Ramos (cell line): ENCODE measurements around the gene SCNM1.

ENCODE experiments used
- in situ Hi-C: fragments of 300-500 bp; cut with MboI; formaldehyde crosslinking; loops from one replicate; pipeline ENCODE4 v1.14.3; 2022; ENCODE audit warnings: low sequenced_read_pairs; ENCODE audit not compliant: unreplicated experiment

The SCNM1 gene, protein sequence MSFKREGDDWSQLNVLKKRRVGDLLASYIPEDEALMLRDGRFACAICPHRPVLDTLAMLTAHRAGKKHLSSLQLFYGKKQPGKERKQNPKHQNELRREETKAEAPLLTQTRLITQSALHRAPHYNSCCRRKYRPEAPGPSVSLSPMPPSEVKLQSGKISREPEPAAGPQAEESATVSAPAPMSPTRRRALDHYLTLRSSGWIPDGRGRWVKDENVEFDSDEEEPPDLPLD

DNA sequence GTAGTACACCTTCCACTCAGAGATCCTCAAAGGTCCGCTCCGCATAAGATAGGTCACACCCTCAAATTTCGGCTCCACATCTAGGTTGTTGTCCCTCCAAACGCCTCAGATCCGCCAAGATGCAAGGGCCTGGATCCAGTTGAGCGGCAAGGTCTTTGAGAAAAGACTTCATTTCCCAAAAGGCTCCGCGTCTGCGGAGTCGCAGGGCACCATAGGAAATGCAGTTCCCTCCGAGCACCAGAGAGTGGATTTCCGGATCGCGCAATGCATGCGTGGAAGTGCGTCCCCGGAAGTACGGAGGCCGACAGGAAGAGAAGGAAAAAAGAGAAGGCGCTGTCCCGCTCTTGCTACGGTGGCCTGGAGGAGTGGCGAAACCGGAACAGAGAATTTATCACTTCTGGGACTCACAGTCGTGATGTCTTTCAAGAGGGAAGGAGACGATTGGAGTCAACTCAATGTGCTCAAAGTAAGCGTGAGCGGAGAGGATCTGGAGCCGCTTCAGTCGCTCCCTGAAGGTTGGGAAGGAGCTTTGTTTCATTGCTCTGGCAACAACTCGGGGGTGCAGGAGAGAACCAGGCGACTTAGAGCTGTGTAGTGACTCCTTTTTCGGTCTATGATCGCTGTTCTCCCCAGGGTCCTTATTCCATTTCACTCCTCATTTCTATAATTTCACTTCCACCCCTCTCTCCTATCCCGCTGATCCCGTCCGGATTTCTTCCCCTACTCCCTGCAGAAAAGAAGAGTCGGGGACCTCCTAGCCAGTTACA is at the start of gene SCNM1, which contains the start of gene LYSMD1:
SCNM1 (plus strand) TSS at position 407 of the 767 bp plus-strand sequence; CDS start at position 416, 9 bp downstream.
LYSMD1 (minus strand) TSS at position 165 of the 767 bp plus-strand sequence. CDS start 644 bp downstream, outside the sequence.
- in situ Hi-C loops = no loop called here

DNA sequence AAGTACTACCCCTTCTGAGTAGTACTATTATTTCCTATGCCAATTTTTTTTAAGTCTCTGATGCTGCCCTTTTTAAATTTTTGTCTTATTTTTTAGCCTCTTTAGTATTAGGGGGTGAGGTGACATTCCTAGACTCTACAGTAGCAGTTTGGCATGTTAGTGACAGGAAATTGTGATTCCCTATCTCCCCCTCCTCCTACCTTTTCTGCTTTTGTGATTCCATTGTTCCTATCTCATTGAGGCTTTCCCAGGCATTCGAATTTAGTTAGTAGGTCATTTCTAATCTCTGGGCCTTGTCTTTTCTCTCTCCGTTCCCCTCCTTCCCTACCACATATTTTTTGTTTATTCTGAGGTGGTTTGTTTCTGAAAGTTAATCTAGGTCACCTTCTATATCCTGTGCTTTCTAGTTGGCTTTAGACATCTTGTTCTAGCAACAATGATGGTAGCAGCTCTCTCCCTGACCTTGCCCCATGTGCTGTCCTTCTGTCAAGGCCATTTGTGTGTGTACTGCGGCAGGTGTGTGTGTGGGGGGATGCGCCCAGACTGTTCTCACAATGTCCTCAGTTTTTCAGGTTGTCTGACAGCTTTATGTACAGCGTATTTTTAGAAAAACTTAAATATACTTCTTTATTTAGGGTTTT is 41.1 kb upstream of the SCNM1 start:
- in situ Hi-C loops = no loop called here

DNA sequence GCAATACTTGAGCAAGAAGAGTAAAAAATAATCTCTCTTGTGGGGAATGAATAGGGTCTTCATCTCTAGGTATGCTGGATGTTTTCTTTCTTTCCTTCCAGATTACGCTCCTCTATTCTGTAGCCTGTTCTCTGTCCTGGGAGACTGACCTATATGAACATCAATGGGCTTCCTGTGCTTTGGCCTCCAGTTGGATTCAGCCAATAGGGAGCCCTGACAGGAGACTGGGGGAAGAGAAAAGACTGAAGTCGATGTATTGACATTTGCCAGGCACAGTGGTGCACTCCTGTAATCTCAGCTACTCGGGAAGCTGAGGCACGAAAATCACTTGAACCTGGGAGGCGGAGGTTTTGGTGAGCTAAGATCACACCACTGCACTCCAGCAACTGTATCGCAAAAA is 37.1 kb upstream of the SCNM1 start:
- in situ Hi-C loops = no loop called here

DNA sequence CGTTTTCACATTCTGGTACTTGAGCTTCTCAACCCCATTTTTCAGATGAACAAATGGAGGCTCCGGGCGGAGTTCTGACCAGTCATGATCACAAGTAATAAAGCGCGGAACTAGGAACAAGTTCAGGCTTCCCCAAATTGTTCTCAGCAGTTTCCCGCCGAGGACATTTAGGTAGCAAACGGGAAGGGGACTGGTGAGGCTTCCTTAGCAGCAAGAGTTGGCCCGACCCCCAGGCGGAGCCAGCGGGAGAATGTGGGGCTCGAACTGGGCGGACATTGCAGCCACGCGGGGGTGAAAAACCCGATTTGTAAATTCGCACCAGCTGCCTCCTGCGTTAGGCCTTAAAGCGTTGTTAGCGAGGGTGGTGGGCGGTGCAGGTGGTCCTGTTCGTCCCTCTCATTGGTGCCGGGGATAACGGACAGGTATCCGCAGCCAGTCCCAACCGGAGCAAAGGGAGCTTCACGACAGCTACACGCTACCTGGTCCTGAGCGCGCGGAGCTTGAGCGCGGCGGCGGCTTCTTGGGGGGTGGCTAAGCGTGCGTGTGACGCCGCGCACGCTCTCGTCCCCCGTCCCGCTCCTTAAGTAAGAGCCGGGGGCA is 34.9 kb upstream of the SCNM1 start:
- in situ Hi-C loops = no loop called here

DNA sequence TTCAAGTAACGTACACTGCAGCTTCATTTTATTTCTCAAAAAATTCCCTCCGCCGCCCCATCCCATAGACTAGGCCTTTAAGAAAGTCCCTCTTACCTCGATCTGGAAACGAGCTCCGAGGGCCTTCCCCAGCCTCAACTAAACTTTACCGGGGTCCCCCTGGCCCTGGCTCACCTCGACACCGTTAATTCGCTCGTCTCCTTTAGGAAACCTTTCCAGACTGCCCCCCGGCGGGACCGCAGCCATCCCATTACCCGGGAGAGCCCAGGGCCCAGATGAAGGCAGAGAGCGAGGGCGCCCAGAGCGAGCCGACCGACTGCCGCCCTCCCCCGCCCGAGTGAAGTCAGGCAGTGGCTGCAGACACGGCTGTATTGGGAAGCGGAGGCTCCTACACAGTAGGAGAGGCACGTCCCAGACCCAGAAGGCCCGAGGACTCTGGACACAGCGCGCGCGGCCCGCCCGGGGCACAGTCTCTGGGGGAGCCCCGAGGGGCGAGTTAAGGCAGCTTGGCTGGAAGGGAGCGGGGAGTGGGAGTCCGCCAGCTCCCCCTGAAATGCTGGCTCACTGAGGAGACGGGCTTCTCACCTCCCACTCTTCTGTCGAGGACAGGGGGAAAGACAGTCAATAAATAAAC is 34.1 kb upstream of the SCNM1 start:
- in situ Hi-C loops = no loop called here

DNA sequence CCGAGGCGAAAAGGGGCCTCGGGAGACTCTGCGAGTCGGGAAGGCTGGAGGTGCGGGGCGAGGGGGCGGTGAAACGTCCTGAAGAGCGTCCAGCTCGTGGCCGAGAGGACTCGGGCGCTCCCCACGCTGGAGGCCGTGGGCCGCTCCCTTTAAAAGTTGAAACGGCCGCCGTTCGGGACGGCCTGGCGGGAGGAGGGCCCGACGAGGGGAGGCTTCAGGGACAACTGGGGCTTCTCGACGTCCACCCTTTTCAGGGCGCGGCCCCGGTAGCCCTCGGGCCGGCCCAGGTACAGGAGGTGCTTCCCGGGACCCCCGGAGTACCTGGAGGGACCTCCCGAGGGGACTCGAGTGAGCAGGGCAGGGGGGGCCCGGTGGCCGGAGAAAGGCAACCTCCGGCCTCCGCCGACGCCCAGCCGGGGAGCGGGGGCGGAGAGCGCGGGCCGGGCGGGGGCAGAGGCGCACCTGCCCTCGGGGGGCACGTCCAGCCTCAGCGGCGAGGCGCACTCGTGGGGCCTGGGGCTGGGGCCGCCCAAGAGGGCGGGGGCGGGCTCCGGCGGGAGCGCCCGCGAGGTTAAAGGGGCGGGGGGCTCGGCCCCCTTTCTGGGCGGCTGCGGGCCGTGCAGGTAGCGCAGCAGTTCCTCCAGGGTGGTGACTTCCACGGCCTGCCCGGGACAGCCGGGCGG is 33.5 kb upstream of the SCNM1 start:
- in situ Hi-C loops = no loop called here

DNA sequence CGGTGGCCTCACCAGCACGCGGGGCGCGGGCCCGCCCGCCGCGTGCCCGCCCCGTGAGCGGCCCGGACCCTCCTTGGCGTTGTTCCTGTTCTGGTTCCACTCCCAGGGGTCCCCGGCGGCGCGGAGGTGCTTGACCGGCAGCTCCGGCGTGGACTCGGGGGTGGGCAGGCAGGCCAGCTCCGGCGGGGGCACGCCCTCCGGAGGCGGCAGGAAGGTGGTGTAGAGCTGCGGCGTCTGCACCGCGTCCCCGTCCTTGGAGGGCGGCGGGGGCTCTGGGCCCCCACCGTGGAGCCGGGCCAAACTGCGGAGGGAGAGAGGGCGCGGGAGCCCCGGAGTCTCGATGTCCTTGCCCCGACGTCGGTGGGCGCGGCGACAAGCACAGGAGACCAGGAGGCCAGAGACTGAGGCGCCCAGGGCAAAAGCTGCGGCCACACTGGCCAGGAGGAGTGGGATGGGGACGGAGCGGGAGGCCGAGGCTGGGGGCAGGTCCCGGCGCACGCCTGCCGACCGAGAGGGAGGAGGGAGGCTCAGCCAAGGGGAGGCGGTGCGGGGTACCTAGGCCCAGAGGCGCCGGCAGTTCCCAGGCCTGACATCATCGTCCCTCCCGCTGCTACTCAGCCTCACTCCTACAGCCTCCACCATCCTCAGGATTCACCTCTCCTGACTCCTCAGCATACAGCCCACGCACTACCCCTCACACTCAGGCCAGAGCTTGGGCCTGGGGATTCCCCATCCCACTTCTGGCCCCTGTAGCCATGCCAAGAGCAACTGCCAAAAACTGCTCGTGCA is 32.7 kb upstream of the SCNM1 start:
- in situ Hi-C loops = no loop called here

DNA sequence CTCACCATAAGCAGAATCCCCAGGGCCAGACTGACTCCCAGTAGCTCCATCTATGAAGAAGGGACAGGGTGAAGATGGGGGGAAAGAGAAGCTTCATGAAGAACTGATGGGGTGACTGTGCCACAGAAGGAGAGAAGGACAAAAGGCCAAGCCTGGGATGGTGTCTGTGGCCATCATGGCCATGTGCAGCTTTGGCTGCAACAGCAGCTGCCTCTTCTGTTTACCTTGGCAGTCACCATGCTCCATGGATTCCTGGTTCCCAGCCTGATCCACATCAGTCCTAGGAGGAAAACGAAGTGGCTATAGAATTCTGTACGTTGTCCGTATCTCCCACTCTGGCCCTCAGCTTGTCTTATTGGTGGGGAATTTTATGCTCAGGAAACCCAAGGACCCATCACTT is 31.5 kb upstream of the SCNM1 start:
- in situ Hi-C loops = no loop called here

DNA sequence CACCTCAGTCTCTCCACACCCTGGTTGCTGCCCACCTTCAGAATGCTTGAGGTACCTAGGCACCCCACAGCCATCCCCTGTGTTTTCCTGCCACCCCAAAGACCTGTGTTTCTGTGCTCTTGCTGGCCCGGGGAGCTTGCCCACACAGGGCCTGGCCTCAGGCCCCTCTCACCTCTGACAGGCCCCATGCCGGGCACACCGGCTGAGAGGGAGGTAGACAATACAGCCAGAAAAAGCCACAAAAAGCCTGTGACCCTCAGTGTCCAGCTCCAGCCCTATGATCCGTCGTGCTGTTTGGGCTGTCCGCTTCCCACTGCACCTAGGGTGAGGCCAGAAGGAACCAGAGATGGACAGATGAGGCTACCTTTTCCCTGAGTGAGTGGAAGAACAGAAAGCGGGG is 31.0 kb upstream of the SCNM1 start:
- in situ Hi-C loops = no loop called here

DNA sequence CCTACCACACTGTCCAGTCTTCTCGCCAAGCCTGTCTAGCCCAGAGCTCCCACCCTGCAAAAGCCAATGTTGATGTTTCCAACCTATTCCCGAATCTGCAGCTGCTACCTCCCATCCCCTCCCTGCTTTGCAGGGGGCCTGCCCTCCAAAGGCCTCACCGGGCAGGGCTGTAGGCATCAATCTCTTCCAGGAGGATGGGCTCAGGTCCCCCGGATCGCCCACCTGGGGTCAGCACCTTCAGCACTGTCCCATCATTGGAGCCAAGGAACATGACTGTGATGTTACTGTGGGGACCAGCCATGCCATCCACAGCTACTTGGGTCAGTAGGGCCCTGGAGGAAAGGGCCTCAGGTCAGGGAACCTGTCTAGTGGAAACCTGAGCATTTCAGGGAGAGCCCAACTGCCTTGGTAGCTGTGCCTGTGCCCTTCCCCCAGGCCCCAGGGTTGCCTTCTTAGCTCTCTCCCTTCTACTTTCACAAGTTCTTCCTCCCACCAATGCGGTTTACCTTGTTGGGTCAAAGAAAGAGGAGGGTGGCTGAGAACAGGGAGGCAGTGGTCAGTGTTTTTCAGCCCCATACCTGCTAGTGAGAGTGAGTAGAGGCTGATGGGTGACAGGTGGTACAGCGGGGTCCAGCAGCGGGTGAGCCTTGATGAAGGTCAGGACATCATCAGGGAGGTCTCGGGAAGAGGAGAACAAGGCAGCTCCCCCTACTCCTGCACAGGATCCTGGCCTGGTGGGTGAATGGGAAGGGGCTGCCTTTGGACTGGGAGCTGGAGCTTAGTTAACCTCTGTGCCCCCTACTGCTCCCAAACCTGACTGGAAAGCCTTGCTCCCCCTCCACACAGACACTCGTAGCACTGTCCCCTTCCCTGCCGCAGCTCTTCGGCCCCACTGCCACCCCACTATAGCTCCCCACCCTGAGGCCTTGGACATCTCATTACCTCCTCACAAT is 30.2 kb upstream of the SCNM1 start:
- in situ Hi-C loops = no loop called here

DNA sequence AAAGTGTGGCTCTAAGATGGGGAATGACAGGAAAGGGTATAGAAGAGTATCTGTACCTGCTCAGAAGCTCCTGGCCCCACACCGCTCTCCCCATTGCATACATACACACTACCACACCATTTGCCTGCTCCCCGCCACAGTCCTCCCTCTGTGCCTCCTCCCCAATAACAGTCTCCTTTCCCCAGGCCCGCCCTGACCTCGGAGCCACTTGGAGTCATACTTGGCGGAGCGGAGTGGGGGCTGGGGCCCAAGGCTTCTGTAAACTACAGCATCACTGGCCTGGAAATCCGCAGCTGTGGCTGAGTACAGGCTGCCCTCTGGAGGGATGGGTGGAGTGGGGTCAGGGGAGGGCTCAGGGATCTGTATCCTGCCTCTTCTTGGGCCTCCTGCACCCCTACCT is 28.2 kb upstream of the SCNM1 start:
- in situ Hi-C loops = no loop called here

DNA sequence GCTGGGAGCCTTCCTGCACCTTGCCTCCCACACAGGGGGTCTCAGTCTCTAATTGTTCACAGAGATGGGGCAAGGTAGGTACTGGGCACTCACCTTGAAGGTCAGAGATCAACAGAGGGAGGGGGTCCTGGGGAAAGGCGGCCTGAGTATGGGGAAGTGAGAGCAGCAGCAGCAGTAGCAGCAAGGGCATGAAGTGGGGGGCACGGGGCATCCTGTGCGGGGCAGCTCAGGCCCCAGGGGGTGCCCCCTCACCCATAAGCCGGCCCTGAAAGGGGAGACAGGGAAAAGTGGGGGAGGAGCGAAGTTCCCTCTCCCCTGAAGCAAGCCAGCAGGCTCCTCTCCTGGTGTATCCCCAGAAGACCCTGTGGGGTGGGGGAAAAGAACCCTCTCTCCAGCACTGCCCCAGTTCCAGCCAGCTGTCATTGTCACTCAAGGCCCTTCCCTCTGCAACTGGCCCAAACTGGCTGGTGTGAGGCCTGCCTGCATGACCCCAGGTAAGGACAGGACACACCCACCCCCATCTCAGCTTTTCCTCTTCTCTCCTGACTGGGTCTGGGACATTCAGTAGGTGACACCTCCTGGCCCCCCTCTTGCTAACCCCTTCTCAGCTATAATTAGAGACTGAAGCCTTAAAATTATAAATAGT is 23.4 kb upstream of the SCNM1 start:
- in situ Hi-C loops = no loop called here

DNA sequence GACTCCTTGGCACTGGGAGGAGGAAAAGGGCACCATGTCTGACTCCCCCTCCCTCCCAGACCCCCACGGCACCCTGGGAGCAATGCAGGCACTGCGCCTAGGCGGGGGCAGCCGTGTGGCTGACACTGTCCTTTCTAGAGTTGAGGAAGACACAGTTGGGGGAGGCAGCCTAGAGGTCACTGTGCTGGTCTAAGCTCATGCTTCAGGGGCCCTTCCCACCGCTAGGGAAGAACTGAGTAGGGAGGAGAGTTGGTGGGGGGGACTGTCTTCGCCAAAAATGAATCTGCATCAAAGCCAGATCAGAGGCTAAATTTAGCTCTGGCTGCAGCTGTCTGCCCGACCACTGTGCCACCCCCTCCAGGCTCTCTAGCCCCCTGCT is 22.9 kb upstream of the SCNM1 start:
- in situ Hi-C loops = no loop called here

DNA sequence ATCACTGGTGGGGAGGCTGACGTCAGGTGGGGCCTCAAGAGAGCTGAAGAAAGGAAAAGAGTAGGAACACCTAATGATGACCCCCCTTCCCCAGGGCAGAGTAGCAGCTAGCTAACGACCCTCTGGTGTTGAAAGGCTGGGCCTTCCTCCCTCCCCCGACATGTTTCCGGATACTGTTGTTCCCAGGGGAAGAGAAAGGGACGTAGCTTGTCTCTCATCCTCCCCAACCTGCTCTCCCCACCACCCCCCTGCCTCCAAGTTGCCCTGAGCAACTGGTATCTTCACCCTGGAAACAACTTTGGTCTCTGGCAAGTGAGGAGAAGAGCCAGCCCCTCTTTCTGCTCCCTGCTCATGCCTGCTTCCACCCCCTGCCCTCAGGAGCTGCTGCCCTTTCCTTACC is 22.0 kb upstream of the SCNM1 start:
- in situ Hi-C loops = no loop called here

DNA sequence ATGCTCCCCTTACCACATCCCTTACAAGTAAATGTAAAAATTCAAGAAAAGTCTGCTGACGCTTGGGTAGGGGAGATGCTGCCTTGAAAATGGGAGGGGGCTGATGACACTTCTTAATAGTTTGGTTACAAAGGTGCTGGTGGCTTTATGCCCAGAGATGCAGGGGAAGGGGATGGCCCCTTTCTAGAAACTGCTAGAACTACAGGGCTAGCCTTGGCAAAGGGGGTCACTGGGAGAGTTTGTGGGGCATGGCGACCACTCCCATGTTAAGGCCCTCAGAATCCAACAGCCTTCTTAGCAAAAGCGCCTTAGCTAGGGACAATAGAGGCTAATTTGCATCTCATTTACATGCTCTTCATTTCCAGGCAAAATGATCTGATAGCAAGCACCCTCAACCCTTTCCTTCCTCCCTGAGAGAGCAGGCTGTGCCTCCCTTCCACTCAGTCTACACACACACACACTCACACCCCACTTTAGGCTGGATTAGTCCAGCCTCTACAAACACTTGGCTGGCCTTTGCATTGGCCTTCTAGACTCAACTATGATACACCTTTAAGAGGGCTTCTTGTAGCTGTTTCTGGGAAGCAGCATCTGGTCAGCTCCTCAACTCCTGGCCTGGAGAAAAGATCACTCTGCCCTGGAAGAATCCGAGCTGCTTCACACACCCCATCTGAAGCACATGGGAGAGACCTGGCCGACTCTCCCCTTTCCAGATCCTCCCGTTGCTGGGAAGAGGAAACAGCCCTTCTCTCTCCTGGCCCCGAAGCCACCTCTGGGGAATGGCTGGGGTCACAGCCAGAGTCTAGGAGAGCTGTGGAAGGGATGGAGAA is 21.3 kb upstream of the SCNM1 start:
- in situ Hi-C loops = no loop called here

DNA sequence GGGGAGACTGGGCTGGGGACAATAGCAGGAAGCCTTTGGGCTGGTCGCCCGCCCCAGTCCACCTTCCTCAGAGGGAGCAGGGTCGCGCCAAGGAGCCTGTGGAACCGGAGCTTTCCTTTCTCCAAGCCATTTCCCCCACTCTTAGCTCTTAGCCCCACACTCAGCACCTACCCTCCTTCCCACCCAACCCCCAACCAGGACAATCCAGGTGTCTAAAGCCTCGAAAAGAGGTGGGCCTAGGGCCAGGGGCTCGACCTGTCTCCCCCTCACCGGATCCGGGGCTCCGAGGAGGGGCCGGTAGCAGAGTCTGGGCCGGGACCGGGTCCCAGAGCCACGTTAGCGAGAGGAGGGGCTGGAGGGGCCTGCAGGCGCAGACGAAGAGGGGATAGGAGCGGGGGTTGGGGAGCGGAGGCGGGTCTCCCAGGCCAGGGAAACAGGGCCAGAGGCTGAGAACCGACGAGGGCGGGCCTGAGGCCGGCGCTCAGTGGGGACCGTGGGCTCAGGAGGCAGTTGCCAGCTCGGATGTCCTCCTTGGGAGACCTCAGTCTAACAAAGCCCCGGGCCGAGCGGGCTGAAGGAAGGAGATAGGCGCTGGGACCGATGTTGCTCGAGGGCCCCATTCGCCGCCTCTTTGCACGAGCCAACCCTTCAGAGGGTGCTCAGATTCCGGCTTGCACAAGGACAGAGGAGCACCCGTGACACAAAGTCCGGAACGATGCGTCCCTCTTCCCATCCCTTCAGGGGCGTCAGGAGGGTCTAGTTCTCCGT is 20.5 kb upstream of the SCNM1 start:
- in situ Hi-C loops = no loop called here
